Smooth muscle cell (in vitro differentiated cells): ENCODE measurements around the gene FOXK2. TPM values are rescaled to one million over a fixed set of nuclear protein-coding genes. Genes with fewer than 3 reads are reported as not detected.

Source experiments
- DNase-seq: peaks from one replicate; lab custom pipeline; 2025; ENCODE audit not compliant: unreplicated experiment; lab: John Stamatoyannopoulos, UW
- H2AFZ ChIP-seq: fragments of 200-600 bp; sonication (generic); 2 replicates; pipeline ENCODE4 v1.6.0; 2016; ENCODE audit warnings: antibody characterized with exemption, low read depth, mild to moderate bottlenecking
- H3F3A ChIP-seq: fragments of 200-600 bp; sonication (generic); 2 replicates; pipeline ENCODE4 v1.6.0; 2017; ENCODE audit warnings: antibody characterized with exemption, low read depth
- H3K27ac ChIP-seq: fragments of 200-600 bp; sonication (generic); 2 replicates; pipeline ENCODE4 v1.5.1; 2016; ENCODE audit warnings: low read depth, mild to moderate bottlenecking
- H3K27me3 ChIP-seq: fragments of 200-600 bp; sonication (generic); 2 replicates; pipeline ENCODE4 v1.6.1; 2016; ENCODE audit warnings: low read depth, mild to moderate bottlenecking
- H3K36me3 ChIP-seq: fragments of 200-600 bp; sonication (generic); 2 replicates; pipeline ENCODE4 v1.5.1; 2016; ENCODE audit warnings: low read depth
- H3K4me1 ChIP-seq: fragments of 200-600 bp; sonication (generic); 2 replicates; pipeline ENCODE4 v1.5.1; 2016; ENCODE audit warnings: low read depth
- H3K4me2 ChIP-seq: fragments of 200-600 bp; sonication (generic); 2 replicates; pipeline ENCODE4 v1.6.0; 2016; ENCODE audit warnings: mild to moderate bottlenecking
- H3K4me3 ChIP-seq: fragments of 200-600 bp; sonication (generic); 2 replicates; pipeline ENCODE4 v1.5.1; 2016; ENCODE audit warnings: mild to moderate bottlenecking
- H3K79me2 ChIP-seq: fragments of 200-600 bp; sonication (generic); 2 replicates; pipeline ENCODE4 v1.6.0; 2016; ENCODE audit warnings: low read depth, mild to moderate bottlenecking
- H3K9ac ChIP-seq: fragments of 200-600 bp; sonication (generic); 2 replicates; pipeline ENCODE4 v1.6.0; 2016; ENCODE audit warnings: low read depth
- H3K9me3 ChIP-seq: fragments of 200-600 bp; sonication (generic); replicated peaks from 2 replicates; pipeline ENCODE4 v1.5.1; 2016; ENCODE audit warnings: low read depth
- H4K20me1 ChIP-seq: fragments of 200-600 bp; sonication (generic); 2 replicates; pipeline ENCODE4 v1.6.0; 2016; ENCODE audit warnings: low read depth
- WGBS: methylation state at CpG from one replicate; pipeline ENCODE4 v1.1.7; 2016; ENCODE audit warnings: low lambda C conversion rate; 5-methylcytosine and 5-hydroxymethylcytosine counted together
- polyA plus RNA-seq: library from polyadenylated mRNA; unstranded; fragments of >200 nt; fragmentation: Nextera tagmentation; extraction: Ambion mirVana; gene quantifications from 2 replicates; pipeline ENCODE4 v1.2.1, GENCODE V29; 2016
- total RNA-seq: library from RNA; depleted of rRNA; stranded (reverse); fragments of >200 nt; gene quantifications from 2 replicates; pipeline ENCODE4 v1.2.3, GENCODE V29; 2014
- TF ChIP-seq, protein P1 (sequence below): fragments of 200-600 bp; sonication (generic); IDR thresholded peaks from 2 replicates; pipeline ENCODE4 v1.5.1; 2017; ENCODE audit warnings: borderline replicate concordance, mild to moderate bottlenecking, antibody characterized with exemption; ENCODE audit not compliant: insufficient read depth, poor library complexity, severe bottlenecking

Gene FOXK2
- total and polyA plus RNA-seq, 2 experiments from 2014 or later, result 25.9 to 27.1 TPM

DNA sequence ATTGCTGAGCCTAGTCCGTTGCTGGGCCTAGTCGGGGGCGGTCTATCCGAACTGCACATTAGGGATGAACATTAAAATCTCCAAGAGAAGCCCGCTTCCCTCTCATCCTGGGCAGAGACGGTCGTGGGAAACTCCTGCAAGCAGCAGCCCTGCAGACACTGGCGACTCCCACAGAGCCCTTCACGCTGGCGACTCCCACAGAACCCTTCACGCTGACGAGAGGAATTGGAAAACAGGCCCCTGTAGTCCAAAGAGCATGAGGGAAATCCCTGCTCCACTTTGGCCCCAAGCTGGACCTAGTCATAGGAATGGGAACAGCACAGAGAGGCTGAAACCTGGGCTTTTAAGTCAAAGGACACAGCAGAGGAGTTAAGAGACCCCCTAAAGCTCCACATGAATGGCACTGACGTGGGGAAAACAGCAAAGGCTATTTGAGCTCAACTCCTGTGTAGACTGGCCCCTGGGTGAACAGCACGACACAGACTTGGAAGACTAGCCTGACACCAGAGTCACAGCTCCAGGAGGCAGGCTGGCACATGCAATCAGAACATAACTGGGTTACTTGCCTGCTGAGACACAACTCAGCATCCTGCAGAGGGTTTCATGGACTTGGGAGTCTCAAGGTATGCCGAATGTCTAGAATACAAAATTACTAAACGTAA, 86.5 kb downstream of the FOXK2 start:
- no peaks in the 10 kb centered on the region for H3K4me1 ChIP-seq
- DNase-seq, result no peak
- no peaks in the 10 kb centered on the region for H3K27me3 ChIP-seq
- H3K9ac ChIP-seq, result no peak overlapping the region
- H3F3A ChIP-seq, result peaks cover 6% of the 10 kb centered on the region
- no peak overlapping the region for H3K4me3 ChIP-seq
- H2AFZ ChIP-seq, result no peak overlapping the region
- H3K4me2 ChIP-seq, result no peak overlapping the region
- peak overlapping the region; percentile 18 for H3K27ac ChIP-seq
- H3K9me3 ChIP-seq, result no peaks in the 10 kb centered on the region
- H4K20me1 ChIP-seq, result no peaks in the 10 kb centered on the region
- WGBS, result 85% methylated on average over 16 of the region's 16 CpGs
- TF ChIP-seq, protein P1, sequence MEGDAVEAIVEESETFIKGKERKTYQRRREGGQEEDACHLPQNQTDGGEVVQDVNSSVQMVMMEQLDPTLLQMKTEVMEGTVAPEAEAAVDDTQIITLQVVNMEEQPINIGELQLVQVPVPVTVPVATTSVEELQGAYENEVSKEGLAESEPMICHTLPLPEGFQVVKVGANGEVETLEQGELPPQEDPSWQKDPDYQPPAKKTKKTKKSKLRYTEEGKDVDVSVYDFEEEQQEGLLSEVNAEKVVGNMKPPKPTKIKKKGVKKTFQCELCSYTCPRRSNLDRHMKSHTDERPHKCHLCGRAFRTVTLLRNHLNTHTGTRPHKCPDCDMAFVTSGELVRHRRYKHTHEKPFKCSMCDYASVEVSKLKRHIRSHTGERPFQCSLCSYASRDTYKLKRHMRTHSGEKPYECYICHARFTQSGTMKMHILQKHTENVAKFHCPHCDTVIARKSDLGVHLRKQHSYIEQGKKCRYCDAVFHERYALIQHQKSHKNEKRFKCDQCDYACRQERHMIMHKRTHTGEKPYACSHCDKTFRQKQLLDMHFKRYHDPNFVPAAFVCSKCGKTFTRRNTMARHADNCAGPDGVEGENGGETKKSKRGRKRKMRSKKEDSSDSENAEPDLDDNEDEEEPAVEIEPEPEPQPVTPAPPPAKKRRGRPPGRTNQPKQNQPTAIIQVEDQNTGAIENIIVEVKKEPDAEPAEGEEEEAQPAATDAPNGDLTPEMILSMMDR, result no peak
- no peaks in the 10 kb centered on the region for H3K79me2 ChIP-seq
- peaks cover 5% of the 10 kb centered on the region for H3K36me3 ChIP-seq

DNA sequence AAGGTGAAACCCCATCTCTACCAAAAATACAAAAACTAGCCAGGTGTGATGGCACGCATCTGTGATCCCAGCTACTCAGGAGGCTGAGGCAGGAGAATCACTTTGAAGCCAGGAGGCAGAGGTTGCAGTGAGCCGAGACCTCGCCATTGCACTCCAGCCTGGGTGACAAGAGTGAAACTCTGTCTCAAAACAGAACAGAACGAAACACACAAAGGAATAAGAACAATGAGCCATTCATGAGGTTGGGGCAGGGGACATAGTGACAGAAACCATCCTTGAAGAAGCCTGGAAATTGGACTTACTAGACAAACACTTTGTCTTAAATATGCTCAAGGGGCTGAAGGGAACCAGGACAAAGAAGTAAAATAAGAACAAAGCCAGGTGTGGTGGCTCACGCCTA, 89.3 kb downstream of the FOXK2 start:
- no peak for DNase-seq
- Histone ChIP-seq H3K79me2 (no peaks in the 10 kb centered on the region), H3K4me2 (no peak overlapping the region), H2AFZ (no peak overlapping the region), H3K9ac (no peak overlapping the region), H3K4me1 (no peaks in the 10 kb centered on the region), H3K27ac (no peak overlapping the region), H3K9me3 (no peaks in the 10 kb centered on the region), H3K36me3 (no peaks in the 10 kb centered on the region), H4K20me1 (no peaks in the 10 kb centered on the region), H3K4me3 (no peak overlapping the region), H3F3A (no peaks in the 10 kb centered on the region), H3K27me3 (no peaks in the 10 kb centered on the region)
- 78% methylated on average over 5 of the region's 5 CpGs for WGBS
- TF ChIP-seq, protein P1, result no peak

DNA sequence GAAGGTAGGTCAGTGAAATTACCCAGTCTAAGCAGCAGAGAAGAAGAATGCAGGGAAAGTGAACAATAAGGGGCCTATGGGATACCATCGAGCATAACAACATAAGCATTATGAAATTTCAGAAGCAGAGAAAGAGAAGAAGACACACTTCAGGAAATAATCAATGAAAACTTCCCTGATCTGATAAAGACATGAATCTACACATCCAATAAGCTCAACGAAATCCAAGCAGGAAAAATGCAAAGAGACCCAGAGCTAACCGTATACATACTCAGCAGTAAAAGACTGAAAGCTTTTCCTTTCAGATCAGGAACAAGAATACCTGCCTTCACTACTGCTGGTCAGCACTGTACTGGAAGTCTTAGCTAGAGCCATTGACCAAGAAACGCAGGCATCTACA, 90.1 kb downstream of the FOXK2 start:
- Histone ChIP-seq H3F3A (no peaks in the 10 kb centered on the region), H3K4me3 (no peak overlapping the region), H2AFZ (no peak overlapping the region), H3K9ac (no peak overlapping the region), H3K4me1 (no peaks in the 10 kb centered on the region), H3K79me2 (no peaks in the 10 kb centered on the region), H3K9me3 (no peaks in the 10 kb centered on the region), H4K20me1 (no peaks in the 10 kb centered on the region), H3K27ac (no peak overlapping the region), H3K27me3 (no peaks in the 10 kb centered on the region), H3K4me2 (no peak overlapping the region), H3K36me3 (no peaks in the 10 kb centered on the region)
- TF ChIP-seq, protein P1, result no peak
- 90% methylated on average over 4 of the region's 4 CpGs for WGBS
- no peak for DNase-seq
